GM12874 (cell line): ENCODE results near the gene SENP7.

Experiments used
- CTCF ChIP-seq: IDR thresholded peaks from 2 replicates; pipeline ENCODE4 v1.5.1; 2011; ENCODE audit warnings: low read depth, mild to moderate bottlenecking, control low read depth, low read length, moderate library complexity; ENCODE audit not compliant: insufficient read depth

SENP7 gene

GRCh38 chr3:101536266-101536665 lies 23.3 kb upstream of the SENP7 start:
- TF ChIP-seq CTCF = no peak

DNA sequence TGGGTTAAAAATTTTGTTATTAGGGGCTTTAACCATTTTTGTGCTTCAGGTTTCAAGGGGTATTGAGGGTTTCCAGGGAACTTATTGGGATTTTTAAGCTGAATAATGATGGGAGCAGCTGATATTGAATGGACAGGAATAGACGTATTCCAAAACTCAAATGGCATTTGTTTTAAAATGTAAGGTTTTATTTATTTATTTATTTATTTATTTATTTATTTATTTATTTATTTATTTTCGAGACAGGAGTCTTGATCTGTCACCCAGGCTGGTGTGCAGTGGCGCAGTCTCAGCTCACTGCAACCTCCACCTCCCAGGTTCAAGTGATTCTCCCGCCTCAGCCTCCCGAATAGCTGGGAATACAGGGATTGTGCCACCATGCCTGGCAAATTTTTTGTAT lies 22.2 kb upstream of the SENP7 start:
- no peak for TF ChIP-seq CTCF

GRCh38 chr3:101533603-101533968 lies 20.6 kb upstream of the SENP7 start:
- TF ChIP-seq CTCF = no peak

GRCh38 chr3:101532783-101533602 lies 20.0 kb upstream of the SENP7 start:
- no peak for TF ChIP-seq CTCF

- TF ChIP-seq CTCF = no peak
These were observed 18.6 kb upstream of the SENP7 start for GRCh38 chr3:101531473-101532086.

- no peak for TF ChIP-seq CTCF
These were observed 17.7 kb upstream of the SENP7 start for GRCh38 chr3:101530686-101531047.

- TF ChIP-seq CTCF = no peak
These were observed 17.0 kb upstream of the SENP7 start for GRCh38 chr3:101529816-101530685.
